Lower leg skin (tissue), 4 donors: ENCODE results near the gene CMBL. TPM values are rescaled to one million over a fixed set of nuclear protein-coding genes. Genes with fewer than 3 reads are reported as not detected.
A peak's percentile ranks its signal among the peaks of the same experiment; 100 is the strongest.
"Not testable (repeated sequence)": the region's sequence is repeated elsewhere in the genome, so short reads cannot be mapped to it uniquely, and the experiment has no call there.

ENCODE experiments used
- DNase-seq, 2 donors: peaks; one replicate each; pipeline ENCODE4 v3.0.0-alpha.2; 2019; ENCODE audit warnings: low spot score in 2 of 2
- H3K4me3 ChIP-seq: fragments of 200-600 bp; sonication (generic); 2 replicates; pipeline ENCODE4 v1.5.1; 2017; ENCODE audit warnings: mild to moderate bottlenecking, low read depth; ENCODE audit not compliant: poor library complexity, severe bottlenecking
- CTCF ChIP-seq, 3 donors: fragments of 450-650 bp; IDR thresholded peaks; one replicate each; pipeline ENCODE4 v1.5.1; 2016; ENCODE audit warnings: antibody characterized with exemption in 3 of 3, mild to moderate bottlenecking in 3 of 3, moderate library complexity in 2 of 3
- POLR2A ChIP-seq, 2 donors: fragments of 450-650 bp; IDR thresholded peaks; one replicate each; pipeline ENCODE4 v1.6.1; 2016 to 2017; ENCODE audit warnings: antibody characterized with exemption in 2 of 2, mild to moderate bottlenecking in 1 of 2, moderate library complexity in 1 of 2
- WGBS, 2 donors: methylation state at CpG; one replicate each; pipeline ENCODE4 v1.1.5; 2018; 5-methylcytosine and 5-hydroxymethylcytosine counted together
- intact Hi-C: fragments of 100-400 bp; cut with DNase I; formaldehyde crosslinking; loops from one replicate; pipeline ENCODE4 v1.15.0; 2023; ENCODE audit warnings: low total_unique reads
- total RNA-seq, 4 donors: library from RNA; depleted of rRNA; stranded (reverse); fragments of >200 nt; gene quantifications; one replicate each; pipeline ENCODE4 v1.1.0, GENCODE V29; 2016

The CMBL gene
- total RNA-seq, 4 donors from 2014 or later = 1.8 to 3.2 (median 2.4) TPM

GRCh38 chr5:10352430-10353240 lies 44.9 kb upstream of the CMBL start:
- H3K4me3 ChIP-seq = peak overlapping the region; percentile 92
- intact Hi-C loops = loop anchor here (10.0 kb wide), 1 partner anchor 68 kb away; no protein-coding TSS in a partner anchor
- TF ChIP-seq POLR2A (IDR thresholded peaks at IDR 0.05) = no peak
- no peak for TF ChIP-seq CTCF (IDR thresholded peaks at IDR 0.05)
- no peak for DNase-seq
- WGBS, 2 donors = 25 to 27% methylated on average over 19 of the region's 19 CpGs

- 83 to 90% methylated on average over 8 of the region's 8 CpGs for WGBS, 2 donors
- no peak for DNase-seq
- TF ChIP-seq CTCF (IDR thresholded peaks at IDR 0.05) = no peak
- no peak for TF ChIP-seq POLR2A (IDR thresholded peaks at IDR 0.05)
- no peak overlapping the region for H3K4me3 ChIP-seq
- intact Hi-C loops = loop anchor here (10.0 kb wide), 1 partner anchor 67 kb away; no protein-coding TSS in a partner anchor
Observed at GRCh38 chr5:10351919-10352318, 44.2 kb upstream of the CMBL start.

- intact Hi-C loops = loop anchor here (10.0 kb wide), 1 partner anchor 67 kb away; no protein-coding TSS in a partner anchor
- 79 to 83% methylated on average over 6 of the region's 6 CpGs for WGBS, 2 donors
- no peak for TF ChIP-seq CTCF (IDR thresholded peaks at IDR 0.05)
- no peak for TF ChIP-seq POLR2A (IDR thresholded peaks at IDR 0.05)
Observed at GRCh38 chr5:10351199-10351905, 43.6 kb upstream of the CMBL start.

GRCh38 chr5:10348258-10348657 lies 40.6 kb upstream of the CMBL start:
- DNase-seq = no peak
- WGBS, 2 donors = 90 to 94% methylated on average over 2 of the region's 2 CpGs
- no peak overlapping the region for H3K4me3 ChIP-seq
- TF ChIP-seq POLR2A (IDR thresholded peaks at IDR 0.05) (no peak), CTCF (IDR thresholded peaks at IDR 0.05) (no peak)
- intact Hi-C loops = no loop called here

More at GRCh38 chr5:10351199-10351905, 43.6 kb upstream of the CMBL start:
- DNase-seq = no peak
- H3K4me3 ChIP-seq = no peak overlapping the region

GRCh38 chr5:10344461-10345106 lies 36.9 kb upstream of the CMBL start:
- 92 to 98% methylated on average over 5 of the region's 5 CpGs for WGBS, 2 donors
- intact Hi-C loops, H3K4me3 ChIP-seq: not testable (repeated sequence)
- peak in 1 of 2 donors; percentile 63 for DNase-seq

GRCh38 chr5:10343486-10343885 lies 35.8 kb upstream of the CMBL start:
- no peak for TF ChIP-seq CTCF (IDR thresholded peaks at IDR 0.05)
- TF ChIP-seq POLR2A (IDR thresholded peaks at IDR 0.05) = no peak
- no peak overlapping the region for H3K4me3 ChIP-seq
- intact Hi-C loops = no loop called here
- WGBS, 2 donors = 52 to 65% methylated on average over 4 of the region's 4 CpGs
- DNase-seq = peak in 1 of 2 donors; percentile 63
